ENCODE measurements around the gene ZNF232. TPM values are rescaled to one million over a fixed set of nuclear protein-coding genes. Genes with fewer than 3 reads are reported as not detected.
"Not testable (repeated sequence)": the region's sequence is repeated elsewhere in the genome, so short reads cannot be mapped to it uniquely, and the experiment has no call there.

ZNF232 gene
- total RNA-seq, 2 experiments from 2014 or later, result 9.4 to 12.9 TPM

- DNase-seq, result peak; percentile 21
- H3K9me3 Mint-ChIP-seq; H3K27ac Mint-ChIP-seq; POLR2A ChIA-PET; H3K4me1 Mint-ChIP-seq; H3K36me3 Mint-ChIP-seq; ATAC-seq (ENCODE audit: low read depth); H3K4me3 Mint-ChIP-seq: not testable (repeated sequence)
- peaks cover 31% of the 10 kb centered on the region for H3K27me3 Mint-ChIP-seq
Observed at GRCh38 chr17:5124125-5124760, 12.6 kb upstream of the ZNF232 start.

- H3K9me3 Mint-ChIP-seq, result no peaks in the 10 kb centered on the region
- H3K27me3 Mint-ChIP-seq, result peaks cover 37% of the 10 kb centered on the region
- H3K4me3 Mint-ChIP-seq, result no peak overlapping the region
- H3K27ac Mint-ChIP-seq, result no peak overlapping the region
- peak; percentile 25 for DNase-seq
- POLR2A ChIA-PET, result no interaction called here
- ATAC-seq (ENCODE audit: low read depth), result no peak
- H3K4me1 Mint-ChIP-seq, result no peaks in the 10 kb centered on the region
- no peaks in the 10 kb centered on the region for H3K36me3 Mint-ChIP-seq
Observed at GRCh38 chr17:5123343-5124124, 11.9 kb upstream of the ZNF232 start.

GRCh38 chr17:5122586-5123342, 11.1 kb upstream of the ZNF232 start:
- Mint-ChIP-seq H3K4me1 (no peaks in the 10 kb centered on the region), H3K27me3 (peaks cover 43% of the 10 kb centered on the region), H3K9me3 (no peaks in the 10 kb centered on the region), H3K4me3 (no peak overlapping the region), H3K27ac (no peak overlapping the region), H3K36me3 (no peaks in the 10 kb centered on the region)
- POLR2A ChIA-PET, result no interaction called here
- ATAC-seq (ENCODE audit: low read depth), result peak; percentile 42
- peak; percentile 37 for DNase-seq

GRCh38 chr17:5122056-5122455, 10.4 kb upstream of the ZNF232 start:
- H3K9me3 Mint-ChIP-seq; H3K4me1 Mint-ChIP-seq; ATAC-seq (ENCODE audit: low read depth); H3K36me3 Mint-ChIP-seq; H3K27ac Mint-ChIP-seq; H3K4me3 Mint-ChIP-seq; POLR2A ChIA-PET: not testable (repeated sequence)
- peaks cover 48% of the 10 kb centered on the region for H3K27me3 Mint-ChIP-seq
- peak; percentile 21 for DNase-seq

GRCh38 chr17:5121186-5121841, 9.6 kb upstream of the ZNF232 start:
- Mint-ChIP-seq H3K9me3 (peaks cover 4% of the 10 kb centered on the region), H3K4me3 (no peak overlapping the region), H3K27ac (no peak overlapping the region), H3K4me1 (no peaks in the 10 kb centered on the region), H3K27me3 (peaks cover 54% of the 10 kb centered on the region), H3K36me3 (peaks cover 6% of the 10 kb centered on the region)
- DNase-seq, result peak; percentile 24
- ATAC-seq (ENCODE audit: low read depth), result no peak
- POLR2A ChIA-PET, result no interaction called here

- H3K4me3 Mint-ChIP-seq; ATAC-seq (ENCODE audit: low read depth); DNase-seq; H3K9me3 Mint-ChIP-seq; H3K27ac Mint-ChIP-seq; H3K36me3 Mint-ChIP-seq; H3K4me1 Mint-ChIP-seq; POLR2A ChIA-PET: not testable (repeated sequence)
- H3K27me3 Mint-ChIP-seq, result peaks cover 55% of the 10 kb centered on the region
Observed at GRCh38 chr17:5120436-5121185, 8.9 kb upstream of the ZNF232 start.

GRCh38 chr17:5120036-5120435, 8.4 kb upstream of the ZNF232 start:
- Mint-ChIP-seq H3K9me3 (peaks cover 4% of the 10 kb centered on the region), H3K36me3 (peaks cover 7% of the 10 kb centered on the region), H3K4me1 (no peaks in the 10 kb centered on the region), H3K27ac (no peak overlapping the region), H3K4me3 (no peak overlapping the region), H3K27me3 (peaks cover 60% of the 10 kb centered on the region)
- ATAC-seq (ENCODE audit: low read depth) (no peak), DNase-seq (no peak)
- POLR2A ChIA-PET, result no interaction called here

- peaks cover 23% of the 10 kb centered on the region for H3K36me3 Mint-ChIP-seq
- peak; percentile 16 for DNase-seq
- peaks cover 51% of the 10 kb centered on the region for H3K27me3 Mint-ChIP-seq
- no peak overlapping the region for H3K4me3 Mint-ChIP-seq
- no peaks in the 10 kb centered on the region for H3K4me1 Mint-ChIP-seq
- ATAC-seq (ENCODE audit: low read depth), result no peak
- no peak overlapping the region for H3K27ac Mint-ChIP-seq
- H3K9me3 Mint-ChIP-seq, result peaks cover 4% of the 10 kb centered on the region
- POLR2A ChIA-PET, result no interaction called here
Observed at GRCh38 chr17:5118219-5118618, 6.5 kb upstream of the ZNF232 start.

GRCh38 chr17:5115673-5116651, 4.3 kb upstream of the ZNF232 start, which contains the start of gene USP6:
TSS of gene USP6 (plus strand) at chr17:5116032. CDS start at chr17:5130368, 14,336 bp downstream.
- DNase-seq, result peak; percentile 29
- peaks cover 25% of the 10 kb centered on the region for H3K36me3 Mint-ChIP-seq
- H3K27ac Mint-ChIP-seq, result no peak within 1 kb of the TSS
- POLR2A ChIA-PET, result no interaction called here
- H3K4me1 Mint-ChIP-seq, result peaks cover 2% of the 10 kb centered on the region
- peaks cover 40% of the 10 kb centered on the region for H3K27me3 Mint-ChIP-seq
- ATAC-seq (ENCODE audit: low read depth), result no peak
- no peak within 1 kb of the TSS for H3K4me3 Mint-ChIP-seq
- H3K9me3 Mint-ChIP-seq, result peaks cover 4% of the 10 kb centered on the region

GRCh38 chr17:5110816-5111215, 862 bp downstream of the ZNF232 start:
- no peak for ATAC-seq (ENCODE audit: low read depth)
- peak overlapping the region; percentile 84 for H3K4me3 Mint-ChIP-seq
- peaks cover 5% of the 10 kb centered on the region for H3K27me3 Mint-ChIP-seq
- H3K4me1 Mint-ChIP-seq, result peaks cover 11% of the 10 kb centered on the region
- peaks cover 10% of the 10 kb centered on the region for H3K9me3 Mint-ChIP-seq
- DNase-seq, result no peak
- POLR2A ChIA-PET, result interaction anchor here (0.7 to 1.1 kb wide), 3 partner anchors 21 to 80 kb away, joined by 3 read pairs; partner anchors contain the start of gene ZFP3
- peaks cover 66% of the 10 kb centered on the region for H3K36me3 Mint-ChIP-seq
- H3K27ac Mint-ChIP-seq, result peak overlapping the region; percentile 79

- Mint-ChIP-seq H3K4me1 (peaks cover 1% of the 10 kb centered on the region), H3K27me3 (peaks cover 15% of the 10 kb centered on the region), H3K4me3 (no peak overlapping the region), H3K36me3 (peaks cover 32% of the 10 kb centered on the region), H3K27ac (no peak overlapping the region), H3K9me3 (peaks cover 31% of the 10 kb centered on the region)
- DNase-seq (no peak), ATAC-seq (ENCODE audit: low read depth) (no peak)
- POLR2A ChIA-PET, result no interaction called here
Observed at GRCh38 chr17:5100832-5101231, 10.8 kb downstream of the ZNF232 start.

- ATAC-seq (ENCODE audit: low read depth) (no peak), DNase-seq (no peak)
- no peak overlapping the region for H3K27ac Mint-ChIP-seq
- H3K4me3 Mint-ChIP-seq, result no peak overlapping the region
- peaks cover 28% of the 10 kb centered on the region for H3K36me3 Mint-ChIP-seq
- H3K4me1 Mint-ChIP-seq, result peaks cover 1% of the 10 kb centered on the region
- POLR2A ChIA-PET, result no interaction called here
- peaks cover 16% of the 10 kb centered on the region for H3K27me3 Mint-ChIP-seq
- H3K9me3 Mint-ChIP-seq, result peaks cover 38% of the 10 kb centered on the region
Observed at GRCh38 chr17:5099271-5099670, 12.4 kb downstream of the ZNF232 start.
